Inflammatory macrophage treated with lipopolysaccharide for 1 hour (primary cell): ENCODE results near the gene CGREF1.
A peak's percentile ranks its signal among the peaks of the same experiment; 100 is the strongest.

Experiments
- DNase-seq, 2 donors: peaks; one replicate each; pipeline ENCODE4 v3.0.0-alpha.2; 2020 to 2022

The CGREF1 gene

DNA sequence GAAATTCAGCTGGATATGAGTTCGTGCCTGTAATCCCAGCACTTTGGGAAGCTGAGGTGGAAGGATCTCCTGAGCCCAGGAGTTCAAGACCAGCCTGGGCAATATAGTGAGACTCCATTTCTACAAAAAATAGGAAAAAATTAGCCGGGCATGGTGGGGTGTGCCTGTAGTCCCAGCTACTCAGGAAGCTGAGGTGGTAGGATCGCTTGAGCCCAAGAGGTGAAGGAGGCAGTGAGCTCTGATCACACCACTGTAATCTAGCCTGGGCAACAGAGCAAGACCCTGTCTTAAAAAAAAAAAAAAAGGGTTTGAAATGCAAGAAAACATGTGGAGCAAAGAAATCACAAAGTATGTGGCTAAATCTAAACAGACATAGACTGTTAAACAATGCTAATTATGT lies 9.8 kb downstream of the CGREF1 start:
- DNase-seq, result no peak

DNA sequence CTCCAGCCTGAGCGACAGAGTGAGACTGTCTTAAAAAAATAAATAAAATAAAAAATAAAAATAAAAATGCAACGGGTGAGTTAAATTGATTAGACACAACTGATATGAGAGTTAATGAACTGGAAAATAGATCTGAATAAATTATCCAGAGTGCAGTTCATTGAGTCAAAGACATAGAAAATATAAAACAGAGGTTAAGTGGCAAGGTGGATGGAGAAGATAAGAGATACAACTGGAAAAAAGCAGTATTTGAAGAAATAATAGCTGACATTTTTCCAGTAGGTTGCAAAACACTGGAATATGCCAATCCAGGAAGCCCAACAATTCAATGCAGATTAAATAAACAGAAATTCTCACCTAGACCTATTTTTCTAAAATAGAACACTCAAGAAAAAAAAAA lies 10.7 kb downstream of the CGREF1 start:
- no peak for DNase-seq

DNA sequence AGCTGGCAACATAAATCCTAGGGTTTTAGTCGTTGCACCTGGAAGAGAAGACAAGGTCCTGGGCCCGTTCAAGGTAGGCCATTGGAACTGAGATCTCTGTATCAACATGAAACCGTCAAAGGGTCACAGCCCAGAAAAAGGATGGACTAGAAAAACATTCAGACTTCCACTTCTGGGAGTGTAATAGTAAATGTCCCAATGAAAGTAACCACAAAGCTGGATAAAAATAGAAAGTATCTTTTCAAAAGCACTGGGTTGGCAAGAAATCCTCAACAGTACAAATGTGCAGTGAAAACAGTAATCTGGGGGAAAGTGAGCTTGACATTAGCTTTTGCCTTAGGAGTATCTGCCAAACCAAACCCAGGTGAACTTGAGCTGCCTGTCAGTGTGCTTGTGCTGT lies 12.9 kb downstream of the CGREF1 start:
- DNase-seq, result no peak

DNA sequence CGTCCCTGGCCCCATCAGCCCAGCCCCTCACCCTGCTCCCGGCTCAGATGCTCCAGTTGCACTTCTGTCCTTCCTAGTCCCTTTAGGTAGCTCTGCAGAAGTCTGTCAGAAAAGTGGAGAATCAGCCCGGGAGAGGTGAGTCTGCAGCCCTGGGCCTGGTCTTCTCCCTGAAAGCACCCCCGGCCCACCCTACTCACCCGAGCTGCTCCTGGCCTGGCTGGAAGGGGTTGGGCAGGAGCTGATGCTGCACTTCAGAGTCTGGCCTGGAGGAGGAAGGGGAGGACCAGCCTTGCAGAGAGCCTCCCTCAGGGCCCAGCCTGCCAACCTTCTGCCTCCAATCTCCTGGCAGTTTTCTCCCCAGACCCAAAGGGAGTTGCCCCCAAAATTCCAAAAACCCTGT lies 16.6 kb downstream of the CGREF1 start:
- DNase-seq, result no peak

DNA sequence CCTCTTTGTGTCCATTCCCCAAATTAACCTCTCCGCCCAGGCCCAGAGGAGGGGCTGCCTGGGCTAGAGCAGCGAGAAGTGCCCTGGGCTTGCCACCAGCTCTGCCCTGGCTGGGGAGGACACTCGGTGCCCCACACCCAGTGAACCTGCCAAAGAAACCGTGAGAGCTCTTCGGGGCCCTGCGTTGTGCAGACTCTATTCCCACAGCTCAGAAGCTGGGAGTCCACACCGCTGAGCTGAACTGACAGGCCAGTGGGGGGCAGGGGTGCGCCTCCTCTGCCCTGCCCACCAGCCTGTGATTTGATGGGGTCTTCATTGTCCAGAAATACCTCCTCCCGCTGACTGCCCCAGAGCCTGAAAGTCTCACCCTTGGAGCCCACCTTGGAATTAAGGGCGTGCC lies 18.9 kb downstream of the CGREF1 start:
- DNase-seq, result no peak

DNA sequence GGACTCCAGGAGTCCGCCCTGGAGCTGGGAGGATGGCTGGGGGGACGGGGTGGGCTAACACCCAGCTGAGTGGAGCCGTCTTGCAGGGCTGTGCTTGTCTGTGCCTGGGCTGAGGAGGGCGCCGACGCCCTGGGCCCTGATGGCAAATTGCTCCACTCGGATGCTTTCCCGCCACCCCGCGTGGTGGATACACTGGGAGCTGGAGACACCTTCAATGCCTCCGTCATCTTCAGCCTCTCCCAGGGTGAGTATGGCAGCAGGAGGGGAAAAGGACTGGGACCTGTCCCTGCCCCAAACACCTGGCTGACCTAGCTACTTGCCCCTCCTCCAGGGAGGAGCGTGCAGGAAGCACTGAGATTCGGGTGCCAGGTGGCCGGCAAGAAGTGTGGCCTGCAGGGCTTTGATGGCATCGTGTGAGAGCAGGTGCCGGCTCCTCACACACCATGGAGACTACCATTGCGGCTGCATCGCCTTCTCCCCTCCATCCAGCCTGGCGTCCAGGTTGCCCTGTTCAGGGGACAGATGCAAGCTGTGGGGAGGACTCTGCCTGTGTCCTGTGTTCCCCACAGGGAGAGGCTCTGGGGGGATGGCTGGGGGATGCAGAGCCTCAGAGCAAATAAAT lies 19.5 kb downstream of the CGREF1 start:
- no peak for DNase-seq

DNA sequence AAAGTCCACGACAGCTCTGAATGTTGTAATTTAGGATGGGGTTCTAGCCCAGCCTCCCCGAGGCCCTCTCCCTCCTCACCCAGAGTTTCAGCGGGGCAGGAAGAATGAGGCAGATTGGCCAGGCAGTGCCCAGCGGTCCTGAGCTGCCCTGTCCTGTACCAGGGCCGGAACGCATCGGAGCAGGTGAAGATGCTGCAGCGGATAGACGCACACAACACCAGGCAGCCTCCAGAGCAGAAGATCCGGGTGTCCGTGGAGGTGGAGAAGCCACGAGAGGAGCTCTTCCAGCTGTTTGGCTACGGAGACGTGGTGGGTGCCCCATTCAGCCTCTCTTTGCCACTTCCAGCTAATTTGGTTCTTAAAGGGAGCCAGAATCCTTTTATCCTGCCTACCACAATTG lies 21.6 kb downstream of the CGREF1 start:
- no peak for DNase-seq

DNA sequence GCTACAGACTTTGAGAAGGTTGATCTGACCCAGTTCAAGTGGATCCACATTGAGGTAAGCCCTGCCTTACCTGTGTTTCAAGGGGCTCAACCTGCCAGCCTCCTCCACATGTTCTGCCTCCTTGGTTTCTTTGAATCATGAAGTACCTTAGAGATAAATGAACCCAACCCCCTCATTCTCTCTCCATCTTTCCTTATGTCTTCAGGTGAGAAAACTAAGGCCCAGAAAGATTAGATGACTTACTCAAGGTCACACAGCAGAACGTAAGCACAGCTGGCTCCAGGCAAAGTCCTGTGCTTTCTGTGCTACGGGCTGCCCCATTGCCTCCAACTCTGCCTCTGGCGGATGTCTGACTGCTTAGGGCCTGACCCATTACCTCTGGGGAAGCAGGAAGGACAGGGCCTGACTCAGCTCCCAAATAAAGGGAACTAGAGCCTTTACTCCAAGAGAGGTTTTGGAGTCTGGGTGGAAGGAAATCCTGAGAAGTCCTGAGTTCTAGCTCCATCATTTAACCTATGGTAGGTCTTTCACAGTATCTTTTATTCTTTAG lies 22.1 kb downstream of the CGREF1 start:
- peak; percentile 58 to 61 for DNase-seq

DNA sequence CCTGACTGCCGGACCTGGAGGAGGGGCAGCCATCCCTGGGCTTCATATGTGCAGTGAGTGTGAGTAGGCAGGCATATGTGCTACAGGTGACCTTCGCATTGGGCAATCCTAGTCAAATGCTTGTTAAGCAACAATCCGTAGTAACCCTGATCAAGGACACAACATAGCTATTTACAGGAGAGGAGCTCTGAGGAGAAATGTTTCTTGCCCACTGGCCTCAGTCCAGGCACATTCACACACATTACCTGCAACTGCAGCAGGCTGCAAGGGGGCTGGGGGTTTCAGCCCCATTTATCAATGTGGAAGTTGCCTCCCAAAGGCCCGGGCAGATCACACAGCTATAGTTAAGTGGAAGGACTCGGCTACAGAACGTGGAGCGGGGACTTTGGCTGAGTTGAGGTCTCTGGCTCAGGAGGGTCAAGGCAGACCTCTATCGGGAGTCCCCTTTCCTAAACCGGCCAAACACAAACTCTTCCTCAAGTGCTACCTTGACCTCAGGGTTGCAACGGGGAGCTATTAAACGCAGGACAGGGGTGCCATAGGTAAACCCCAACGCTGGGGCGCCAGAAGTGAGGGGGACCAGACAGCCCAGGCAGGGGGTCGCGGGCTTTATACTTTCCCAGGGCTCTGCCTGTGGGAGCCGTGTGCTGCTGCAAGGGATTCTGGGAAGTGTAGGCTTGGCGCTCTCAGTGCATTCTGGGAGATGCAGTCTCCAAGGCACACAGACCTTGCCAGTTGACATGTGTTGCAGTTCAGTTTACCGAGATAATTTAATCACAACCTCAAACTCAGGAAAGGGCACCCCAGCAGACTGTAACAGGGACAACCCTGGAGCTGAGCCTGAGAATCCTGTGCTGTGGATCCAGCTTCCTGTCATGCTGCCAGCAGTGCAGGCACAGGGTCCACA lies 22.9 kb downstream of the CGREF1 start:
- DNase-seq, result peak in 1 of 2 donors; percentile 59

DNA sequence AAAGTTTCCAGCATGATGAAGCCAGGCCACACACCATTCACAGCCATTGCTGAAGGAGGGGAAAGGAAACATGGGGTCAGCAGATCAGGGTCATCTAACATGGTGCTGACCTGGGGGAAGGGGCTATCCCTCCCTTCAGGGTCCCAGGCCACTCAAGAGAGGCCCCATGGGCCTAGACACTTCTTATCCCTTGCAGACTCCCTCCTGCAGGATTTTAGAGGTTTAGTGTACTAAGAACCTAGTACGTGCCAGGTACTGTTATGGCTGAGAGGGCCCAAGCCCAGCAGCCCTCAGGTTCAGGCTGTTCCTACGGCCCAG lies 23.5 kb downstream of the CGREF1 start:
- DNase-seq, result no peak

DNA sequence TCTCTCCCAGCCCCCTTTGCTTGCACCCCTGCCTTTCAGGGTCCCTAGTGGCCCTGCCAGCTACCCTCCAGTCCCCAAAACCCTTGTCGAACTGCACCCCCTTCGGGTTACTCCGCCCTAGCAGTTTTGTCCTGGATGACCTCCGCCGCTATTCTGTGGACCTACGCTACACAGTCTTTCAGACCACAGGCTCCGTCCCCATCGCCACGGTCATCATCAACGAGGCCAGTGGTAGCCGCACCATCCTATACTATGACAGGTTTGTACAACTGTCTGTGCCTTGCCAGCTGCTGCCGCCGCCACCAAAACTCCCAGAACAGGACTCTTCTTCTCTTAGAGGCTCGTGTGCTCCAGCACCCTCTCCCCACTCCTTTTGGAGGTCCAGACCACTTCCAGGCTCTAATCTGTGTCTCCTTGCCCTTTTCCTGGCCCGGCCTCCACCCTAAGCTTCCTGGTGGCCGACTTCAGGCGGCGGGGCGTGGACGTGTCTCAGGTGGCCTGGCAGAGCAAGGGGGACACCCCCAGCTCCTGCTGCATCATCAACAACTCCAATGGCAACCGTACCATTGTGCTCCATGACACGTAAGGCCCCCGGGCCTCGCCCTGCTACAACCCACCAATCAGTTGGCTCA lies 24.5 kb downstream of the CGREF1 start:
- no peak for DNase-seq

DNA sequence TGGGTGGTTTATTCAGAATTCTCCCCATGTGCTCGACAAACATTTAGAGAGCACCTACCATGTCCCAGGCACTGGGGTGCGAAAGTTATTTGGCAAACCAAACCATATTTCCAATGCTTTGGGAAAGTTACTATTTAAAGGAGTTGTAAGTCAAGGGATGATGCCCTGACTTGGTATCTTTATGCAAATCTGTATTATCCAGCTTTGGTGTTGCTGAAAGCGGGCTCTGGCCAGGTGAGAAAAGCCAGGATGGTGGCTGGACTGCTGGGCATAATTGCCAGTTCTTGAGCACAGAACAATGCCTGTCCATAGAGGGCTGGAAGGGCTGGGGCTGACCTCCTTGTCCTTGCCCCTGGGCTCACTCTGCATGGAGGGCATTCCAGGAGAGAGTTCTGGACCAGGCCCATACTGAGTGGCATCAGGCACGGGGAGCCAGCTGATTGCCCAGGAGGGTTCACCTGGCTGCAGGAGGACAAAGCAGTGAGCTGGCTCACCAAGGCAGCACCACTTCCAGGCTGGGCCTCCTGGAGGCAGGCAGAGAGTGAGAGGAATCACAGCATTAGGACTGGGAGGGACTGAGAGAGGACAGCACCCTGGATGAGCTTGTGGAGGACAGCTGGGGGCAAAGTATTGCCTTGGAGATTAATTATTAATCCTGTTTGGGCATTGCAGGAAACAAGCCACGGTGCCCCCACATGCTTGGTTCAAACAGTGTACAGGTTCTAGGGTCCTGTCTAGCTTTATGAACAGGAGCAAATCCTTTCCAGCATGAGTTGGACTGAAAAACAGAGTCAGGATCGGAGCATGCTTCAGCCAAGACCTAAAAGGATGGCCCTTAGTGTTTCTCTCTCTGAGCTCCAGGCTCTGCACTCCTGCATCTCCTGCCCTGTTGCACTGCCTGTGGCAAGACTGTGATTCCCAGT lies 25.2 kb downstream of the CGREF1 start:
- DNase-seq, result no peak

DNA sequence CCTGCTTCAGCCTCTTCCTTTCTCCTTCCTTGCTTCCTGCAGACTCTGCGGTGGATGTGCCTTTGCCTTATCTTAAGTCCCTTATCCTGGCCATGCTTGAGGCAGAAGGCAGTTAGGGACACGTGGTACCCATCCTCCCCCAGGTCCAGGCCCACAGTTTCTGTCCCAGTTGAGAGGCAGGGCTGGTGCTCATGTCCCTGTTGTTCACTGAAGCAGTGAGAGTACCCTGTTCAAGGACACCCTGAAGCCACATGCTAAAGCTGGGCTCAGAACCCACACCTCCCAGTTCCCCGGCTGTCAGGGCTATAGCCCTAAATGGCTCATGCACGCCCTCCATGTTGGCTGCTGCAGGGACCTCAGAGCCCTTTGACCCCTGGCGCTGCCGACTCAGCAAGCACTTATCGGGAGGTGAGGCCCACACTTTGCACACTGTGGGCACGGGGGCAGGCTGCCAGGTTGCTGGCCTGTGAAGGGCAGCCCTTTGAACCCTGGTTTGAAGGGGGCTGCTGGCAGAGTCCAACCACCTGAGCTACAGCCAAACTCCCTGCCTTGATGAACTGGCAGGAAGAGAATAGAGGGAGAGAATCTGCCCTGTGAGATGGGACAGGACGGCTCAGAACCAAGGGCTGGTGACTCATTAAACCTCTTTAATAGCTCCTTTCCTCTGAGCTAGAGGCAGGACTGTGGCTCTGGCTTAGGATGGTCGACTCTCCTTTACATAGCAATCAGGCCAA lies 26.1 kb downstream of the CGREF1 start:
- no peak for DNase-seq

DNA sequence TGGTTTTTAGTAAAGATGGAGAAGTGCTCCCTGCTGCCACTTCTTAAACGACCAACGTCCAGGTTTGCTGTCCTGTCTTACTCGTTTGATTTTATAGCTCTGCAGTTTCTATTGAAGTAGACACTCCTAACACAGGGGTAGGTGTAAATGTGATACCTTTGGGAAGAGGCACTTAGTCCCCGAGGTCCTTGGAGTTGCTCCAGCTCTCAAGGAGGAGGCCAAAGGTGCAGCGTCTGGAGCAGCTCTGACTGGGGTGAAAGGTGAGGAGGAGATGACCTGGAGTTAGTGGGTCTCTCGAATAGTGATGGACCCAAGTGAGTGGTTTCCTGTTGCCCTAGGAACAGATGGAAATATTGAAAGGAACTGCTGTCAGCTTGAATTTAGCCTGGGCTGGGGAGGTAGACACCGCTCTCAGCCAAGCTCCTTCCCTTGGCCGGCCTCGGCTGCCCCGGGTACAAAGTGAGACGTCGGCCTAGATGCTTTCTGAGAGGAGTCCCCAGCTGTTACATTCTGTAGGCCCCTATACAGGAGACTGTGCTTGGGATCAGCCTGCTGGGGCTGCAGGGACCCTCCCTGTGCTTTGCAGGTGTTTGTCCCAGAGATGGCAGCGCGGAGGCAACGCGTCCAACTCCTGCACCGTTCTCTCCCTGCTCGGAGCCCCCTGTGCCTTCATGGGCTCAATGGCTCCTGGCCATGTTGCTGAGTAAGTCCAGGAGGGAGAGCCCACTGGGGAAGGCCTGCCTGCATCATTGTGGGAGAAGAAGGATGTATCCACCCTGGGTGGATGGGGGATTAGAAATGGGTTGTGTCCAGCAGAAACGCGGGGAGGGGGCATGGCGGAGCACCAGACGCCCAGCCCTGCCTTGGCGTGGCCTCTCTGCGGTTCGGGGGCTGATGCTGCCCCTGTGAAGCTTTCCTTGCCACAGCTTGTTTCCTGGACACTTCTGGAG lies 26.9 kb downstream of the CGREF1 start:
- no peak for DNase-seq

DNA sequence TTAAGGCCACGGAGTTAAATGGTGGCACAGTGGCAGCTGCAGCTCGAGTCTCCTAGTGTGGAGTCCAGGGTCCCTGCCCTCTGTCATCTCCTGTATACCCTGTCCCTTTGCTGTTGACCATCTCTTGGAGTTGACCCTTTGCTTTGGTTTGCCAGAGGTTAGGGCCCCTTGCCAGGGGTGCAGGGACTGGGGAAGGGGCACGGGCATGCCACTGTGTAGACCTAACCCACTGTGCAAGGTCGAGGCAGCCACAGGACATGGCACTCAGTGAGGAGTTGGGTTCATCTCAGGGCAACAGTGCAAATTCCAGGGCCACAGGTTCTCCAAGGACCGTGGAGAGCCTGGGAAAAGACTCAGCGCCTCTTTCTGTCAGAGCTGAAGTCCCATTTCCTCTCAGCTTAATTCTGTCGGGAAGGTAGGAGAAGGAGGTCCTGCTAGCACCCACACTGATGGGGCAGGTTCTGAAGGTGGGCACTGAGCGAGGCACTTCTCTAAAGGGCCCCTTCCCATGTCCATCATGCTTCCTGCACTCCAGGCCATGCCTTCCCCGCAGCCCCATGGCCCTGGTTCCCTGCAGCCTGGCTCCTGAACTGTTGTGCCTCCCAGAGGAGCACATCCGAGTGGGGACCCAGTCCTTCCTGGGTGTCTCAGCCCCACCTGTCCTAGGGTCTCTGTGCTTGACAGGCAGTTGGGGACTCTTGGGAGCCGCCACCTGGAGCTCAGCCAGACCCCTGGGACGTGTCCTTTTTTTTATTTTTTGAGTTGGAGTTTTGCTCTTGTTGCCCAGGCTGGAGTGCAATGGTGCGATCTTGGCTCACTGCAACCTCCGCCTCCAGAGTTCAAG lies 29.6 kb downstream of the CGREF1 start:
- no peak for DNase-seq

DNA sequence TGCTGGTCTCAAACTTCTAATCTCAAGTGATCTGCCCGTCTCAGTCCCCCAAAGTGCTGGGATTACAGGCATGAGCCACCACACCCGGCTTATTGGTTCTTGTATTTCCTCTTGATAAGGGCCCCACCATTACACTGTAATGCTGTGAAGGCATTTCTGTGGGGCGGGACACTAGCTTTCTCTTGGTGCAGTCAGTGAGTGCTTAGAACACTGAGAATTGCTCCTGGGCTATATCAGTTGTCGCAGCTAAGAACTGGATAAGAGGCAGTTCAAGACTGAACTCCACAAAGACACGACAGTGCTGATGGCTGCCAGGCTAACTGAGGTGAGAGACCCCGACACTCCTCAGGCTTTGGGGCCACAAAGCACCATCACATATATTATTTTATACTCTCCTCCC lies 30.3 kb downstream of the CGREF1 start:
- DNase-seq, result no peak

DNA sequence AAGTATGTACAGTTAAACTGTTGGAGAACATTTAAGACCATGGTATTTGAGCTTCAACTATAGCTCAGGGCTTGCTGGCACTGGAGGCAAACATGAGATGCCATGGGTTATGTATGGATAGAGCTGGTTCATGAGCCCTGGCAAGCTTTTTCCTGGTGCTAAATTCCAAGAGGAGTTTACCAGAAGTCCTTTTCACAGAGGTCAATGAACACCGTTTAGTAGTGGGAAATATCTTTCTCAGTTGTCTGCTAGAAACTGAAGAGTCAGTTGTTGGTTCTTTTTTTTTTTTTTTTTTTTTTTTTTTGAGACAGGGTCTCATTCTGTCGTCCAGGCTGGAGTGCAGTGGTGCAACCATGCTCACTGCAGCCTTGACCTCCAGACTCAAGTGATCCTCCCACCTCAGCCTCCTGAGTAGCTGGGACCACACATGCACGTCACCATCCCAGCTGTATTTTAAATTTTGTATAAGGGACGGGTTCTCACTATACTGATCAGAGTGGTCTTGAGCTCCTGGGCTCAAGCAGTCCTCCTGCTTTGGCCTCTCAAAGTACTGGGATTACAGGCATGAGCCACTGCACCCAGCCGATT lies 31.0 kb downstream of the CGREF1 start:
- DNase-seq, result no peak

DNA sequence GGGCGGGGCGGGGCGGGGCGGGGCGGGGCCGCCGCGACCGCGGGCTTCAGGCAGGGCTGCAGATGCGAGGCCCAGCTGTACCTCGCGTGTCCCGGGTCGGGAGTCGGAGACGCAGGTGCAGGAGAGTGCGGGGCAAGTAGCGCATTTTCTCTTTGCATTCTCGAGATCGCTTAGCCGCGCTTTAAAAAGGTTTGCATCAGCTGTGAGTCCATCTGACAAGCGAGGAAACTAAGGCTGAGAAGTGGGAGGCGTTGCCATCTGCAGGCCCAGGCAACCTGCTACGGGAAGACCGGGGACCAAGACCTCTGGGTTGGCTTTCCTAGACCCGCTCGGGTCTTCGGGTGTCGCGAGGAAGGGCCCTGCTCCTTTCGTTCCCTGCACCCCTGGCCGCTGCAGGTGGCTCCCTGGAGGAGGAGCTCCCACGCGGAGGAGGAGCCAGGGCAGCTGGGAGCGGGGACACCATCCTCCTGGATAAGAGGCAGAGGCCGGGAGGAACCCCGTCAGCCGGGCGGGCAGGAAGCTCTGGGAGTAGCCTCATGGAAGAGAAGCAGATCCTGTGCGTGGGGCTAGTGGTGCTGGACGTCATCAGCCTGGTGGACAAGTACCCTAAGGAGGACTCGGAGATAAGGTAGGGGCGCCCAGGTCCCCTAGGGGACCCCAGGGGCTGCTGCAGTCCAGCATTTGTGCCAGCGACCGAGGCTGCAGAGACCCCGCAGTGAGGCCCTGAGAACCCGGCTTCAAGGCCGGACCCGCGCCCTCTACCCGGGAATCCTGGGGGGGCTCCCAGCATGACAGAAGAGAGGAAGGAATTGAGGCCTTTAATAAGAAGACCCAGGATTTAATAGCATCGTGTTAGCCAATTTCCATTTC lies 32.0 kb downstream of the CGREF1 start, which contains the start of gene KHK:
KHK (plus strand) TSS at position 49 of the 870 bp plus-strand sequence; CDS start at position 537, 488 bp downstream.
- DNase-seq, result no peak
